ENCODE data around the gene FHIT.

Gene FHIT

DNA sequence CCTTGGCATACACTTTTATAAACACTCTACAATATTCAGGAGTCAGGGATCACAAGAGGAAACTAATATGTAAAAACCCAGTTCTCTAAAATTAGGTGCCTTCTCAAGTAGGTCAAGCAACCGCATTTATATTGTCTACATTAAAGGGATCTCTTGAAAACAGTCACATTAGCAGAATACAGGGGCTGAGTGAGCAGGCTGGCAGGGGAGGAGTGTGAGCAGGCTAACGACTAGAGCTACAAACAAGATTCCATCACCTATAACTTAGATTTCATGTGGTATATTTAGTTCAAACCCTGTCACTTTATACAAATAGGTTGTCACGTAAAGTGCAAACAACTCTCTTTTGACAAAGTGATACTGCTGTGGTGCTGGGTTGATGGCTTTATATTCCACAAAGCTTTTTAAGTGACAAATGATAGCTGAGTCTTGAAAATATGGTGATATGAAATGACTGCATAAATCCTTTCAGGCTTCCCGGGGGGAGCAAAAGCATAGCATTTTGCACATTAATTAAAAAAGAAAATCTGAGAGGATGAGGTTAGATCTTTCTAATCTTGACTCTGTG lies 937.9 kb downstream of the FHIT start:
- DNase-seq (ENCODE audit: extremely low read depth in 1 of 2, low read depth in 1 of 2): no peak

DNA sequence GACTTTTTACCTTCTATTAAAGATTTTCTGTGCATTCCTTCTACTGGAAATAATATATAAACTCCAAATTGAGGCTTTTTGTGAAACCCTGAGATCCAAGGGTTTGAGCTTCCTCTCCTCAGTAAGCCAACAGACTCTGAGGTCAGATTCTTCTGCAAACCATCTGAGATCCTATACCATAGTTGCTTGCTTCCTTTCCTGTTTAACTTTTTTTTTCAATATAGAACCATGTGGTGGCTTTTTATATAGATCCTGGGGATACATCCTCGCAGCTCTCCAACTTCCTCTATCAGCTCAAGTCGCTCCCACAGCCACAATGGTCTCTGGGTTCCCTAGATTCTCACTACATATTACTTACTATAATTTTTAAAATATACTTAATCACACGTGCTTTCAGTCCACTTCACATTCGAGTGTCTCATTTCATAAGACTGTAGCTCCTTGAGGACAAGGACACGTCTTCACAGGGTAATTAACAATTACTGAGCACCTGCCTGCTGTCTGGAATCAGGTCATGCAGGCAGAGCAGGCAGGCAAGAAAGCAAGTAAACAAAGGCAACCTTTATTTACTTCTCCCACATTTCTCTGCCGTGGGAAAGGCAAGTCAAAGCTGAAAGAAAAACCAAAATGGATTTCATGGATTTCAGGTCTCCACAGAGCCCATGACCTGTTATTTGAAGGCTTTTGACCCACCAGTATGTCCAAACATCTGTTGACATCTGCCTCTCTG lies 941.5 kb downstream of the FHIT start:
- DNase-seq (ENCODE audit: extremely low read depth in 1 of 2, low read depth in 1 of 2): no peak

DNA sequence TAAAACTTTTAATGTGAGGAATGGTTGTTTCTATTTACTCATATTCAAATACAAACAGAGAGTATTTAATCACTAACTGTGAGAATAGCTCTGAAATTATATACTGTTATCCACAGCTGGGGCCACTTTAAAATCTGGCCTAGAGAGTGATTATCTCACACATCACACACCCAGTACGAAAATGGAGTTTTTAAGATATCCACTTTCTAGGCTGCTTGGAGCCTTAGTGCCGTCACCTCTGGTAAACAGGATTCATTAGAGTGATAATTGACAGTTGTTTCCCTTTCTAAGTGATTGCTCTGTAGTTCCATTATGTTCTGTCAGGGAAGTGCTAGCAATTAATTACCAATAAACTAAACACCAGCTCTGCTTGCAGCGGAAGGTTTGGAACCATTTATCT lies 942.4 kb downstream of the FHIT start:
- DNase-seq (ENCODE audit: extremely low read depth in 1 of 2, low read depth in 1 of 2): no peak

DNA sequence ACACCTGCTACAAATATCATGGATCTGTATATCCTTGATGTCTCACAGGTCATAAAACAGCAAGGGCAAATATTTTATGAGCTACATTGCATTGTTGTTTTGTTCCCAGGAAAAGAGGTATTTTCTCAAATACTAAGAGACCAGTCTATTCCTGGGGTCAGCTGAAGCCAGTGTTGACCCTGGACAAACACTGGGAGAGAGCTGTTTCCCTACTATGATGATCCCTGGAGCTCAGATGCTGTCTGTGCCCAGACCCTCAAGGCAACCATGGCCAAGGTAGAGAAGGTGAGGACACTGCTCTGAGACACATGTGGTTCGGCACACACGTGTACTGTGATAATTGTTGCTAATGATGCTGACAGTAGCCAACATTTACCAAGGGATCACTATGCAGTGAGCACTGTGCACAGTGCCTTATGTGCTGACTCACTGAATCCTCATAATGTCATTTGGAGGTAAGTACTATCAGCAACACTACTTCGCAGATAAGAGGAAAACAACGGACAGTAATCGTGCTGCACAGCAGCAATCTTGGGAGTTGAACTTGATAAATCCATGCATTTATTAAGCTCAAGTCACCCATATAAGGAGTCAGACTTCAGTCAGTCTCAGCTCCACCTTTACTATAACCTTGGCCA lies 943.6 kb downstream of the FHIT start:
- no peak for DNase-seq (ENCODE audit: extremely low read depth in 1 of 2, low read depth in 1 of 2)

DNA sequence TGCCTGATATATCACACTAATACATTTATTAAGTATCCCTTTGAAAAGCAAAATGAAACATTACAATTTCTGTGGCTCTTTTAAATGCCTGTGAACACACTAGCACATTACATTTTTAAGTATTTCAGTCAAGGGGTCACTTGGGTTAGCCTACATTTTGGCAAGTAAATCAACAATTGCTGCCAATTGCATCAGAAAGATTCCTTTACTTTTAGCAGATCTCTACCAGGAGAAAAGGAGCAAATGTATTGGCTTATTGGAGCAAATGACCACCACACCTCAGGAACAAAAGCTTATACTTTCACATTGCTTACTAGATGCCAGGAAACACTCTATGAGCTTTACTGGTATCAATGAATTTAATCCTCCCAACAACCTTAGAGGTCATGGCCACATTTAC lies 947.1 kb downstream of the FHIT start:
- no peak for DNase-seq (ENCODE audit: extremely low read depth in 1 of 2, low read depth in 1 of 2)

DNA sequence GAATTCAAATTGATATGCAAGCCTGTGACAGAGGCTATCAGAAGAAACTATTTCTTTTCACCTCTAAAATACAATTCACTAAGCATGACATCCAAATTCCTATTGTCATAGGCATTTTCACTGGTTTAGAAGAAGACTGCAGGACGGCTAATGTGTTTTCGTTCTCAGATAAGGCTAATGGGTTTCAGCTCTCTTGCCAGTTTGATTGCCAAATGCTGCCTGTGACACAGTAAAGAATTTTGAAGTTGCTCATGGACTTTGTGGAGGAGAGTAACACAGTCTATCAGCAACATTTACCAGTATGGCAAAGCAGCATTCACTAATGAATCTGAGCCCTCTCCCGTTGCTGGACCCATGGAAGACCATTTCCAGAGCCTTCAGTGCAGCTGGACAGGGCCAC lies 948.1 kb downstream of the FHIT start:
- no peak for DNase-seq (ENCODE audit: extremely low read depth in 1 of 2, low read depth in 1 of 2)

DNA sequence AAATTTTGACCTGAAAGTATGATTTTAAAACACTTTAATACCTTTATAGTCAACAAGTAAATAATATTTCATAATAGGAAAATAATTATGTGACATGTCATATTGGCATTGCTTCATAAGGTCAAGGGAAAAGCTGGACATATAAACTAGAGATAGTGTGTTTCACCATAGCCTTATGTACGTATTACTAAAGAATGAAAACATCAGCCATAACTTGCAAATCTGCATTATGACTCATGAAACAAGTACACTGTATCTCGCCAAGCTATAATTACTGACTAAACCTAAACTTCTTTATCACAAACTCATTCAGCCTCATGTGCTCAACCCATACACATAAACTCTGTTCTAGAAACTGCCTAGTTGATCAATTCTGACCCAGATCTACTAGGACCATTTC lies 950.1 kb downstream of the FHIT start:
- no peak for DNase-seq (ENCODE audit: extremely low read depth in 1 of 2, low read depth in 1 of 2)

DNA sequence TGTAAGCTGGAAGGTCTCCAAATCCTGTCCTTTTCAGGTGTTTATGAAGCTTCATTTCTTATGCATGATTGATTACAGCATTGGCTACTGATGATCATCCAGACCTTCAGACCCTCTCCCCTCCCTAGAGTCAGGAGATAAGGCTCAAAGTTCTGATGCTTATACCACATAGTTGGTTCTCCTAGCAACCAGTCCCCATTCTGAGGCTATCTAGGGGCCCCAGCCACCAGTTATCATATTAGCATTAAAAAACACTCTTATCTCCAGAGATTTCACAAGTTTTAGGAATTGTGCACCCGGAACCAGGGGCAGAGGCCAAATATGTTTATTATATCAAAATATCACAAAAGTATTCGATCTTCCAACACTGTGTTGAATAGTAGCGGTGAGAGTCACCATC lies 953.1 kb downstream of the FHIT start:
- DNase-seq (ENCODE audit: extremely low read depth in 1 of 2, low read depth in 1 of 2): no peak

DNA sequence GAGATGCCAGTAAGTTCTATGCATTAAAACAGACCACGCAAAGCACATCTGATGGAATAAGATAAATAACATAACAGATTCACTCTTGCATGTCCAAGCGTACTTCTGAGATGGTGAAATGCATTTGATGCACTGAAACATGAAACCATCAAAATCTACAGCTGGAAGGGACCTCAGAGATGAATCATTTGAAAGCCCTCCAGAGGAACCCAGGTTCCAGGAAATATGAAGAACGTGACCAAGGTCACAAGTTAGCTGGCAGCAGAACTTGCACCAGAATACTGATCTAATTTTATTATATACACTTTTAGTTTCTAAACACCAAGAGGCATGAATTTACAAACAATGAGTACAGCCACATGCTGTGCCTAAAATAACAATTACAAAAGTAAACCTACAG lies 957.1 kb downstream of the FHIT start:
- DNase-seq (ENCODE audit: extremely low read depth in 1 of 2, low read depth in 1 of 2): no peak

DNA sequence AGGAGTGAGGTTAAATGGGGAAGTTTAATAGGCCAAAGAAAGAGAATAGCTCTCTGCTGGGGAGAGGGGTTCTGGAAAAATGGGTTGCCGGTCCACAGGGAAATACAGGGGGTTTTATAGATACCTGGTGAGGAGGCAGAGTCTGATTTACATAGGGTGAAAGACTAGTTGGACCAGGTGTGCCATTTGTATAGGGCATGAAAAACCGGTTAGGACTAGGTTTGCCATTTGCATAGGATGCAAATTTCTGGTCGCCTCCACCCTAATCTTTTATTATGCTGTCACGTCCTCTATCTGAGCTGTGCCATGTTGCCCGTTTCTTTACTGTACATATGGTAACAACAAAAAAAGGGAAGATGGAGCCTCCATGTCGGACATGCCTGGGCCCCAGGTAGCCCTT lies 960.1 kb downstream of the FHIT start:
- DNase-seq (ENCODE audit: extremely low read depth in 1 of 2, low read depth in 1 of 2): no peak

DNA sequence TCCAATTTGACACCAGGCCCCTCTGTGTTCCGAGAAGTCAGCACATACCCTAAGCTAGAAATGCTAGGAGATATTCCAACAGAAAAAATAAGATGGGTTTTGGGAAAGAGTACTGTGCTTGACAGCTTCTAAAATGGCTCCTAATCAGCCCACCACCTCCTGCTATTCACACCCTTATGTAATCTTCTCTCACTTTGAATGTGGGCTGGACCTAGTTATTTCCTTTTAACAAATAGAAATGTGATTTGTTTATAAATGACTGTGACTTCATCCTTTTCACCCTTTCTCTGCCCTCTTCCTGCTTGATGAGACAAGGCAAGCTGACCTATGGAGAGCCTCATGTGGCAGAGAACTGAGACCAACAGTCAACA lies 961.1 kb downstream of the FHIT start:
- no peak for DNase-seq (ENCODE audit: extremely low read depth in 1 of 2, low read depth in 1 of 2)

DNA sequence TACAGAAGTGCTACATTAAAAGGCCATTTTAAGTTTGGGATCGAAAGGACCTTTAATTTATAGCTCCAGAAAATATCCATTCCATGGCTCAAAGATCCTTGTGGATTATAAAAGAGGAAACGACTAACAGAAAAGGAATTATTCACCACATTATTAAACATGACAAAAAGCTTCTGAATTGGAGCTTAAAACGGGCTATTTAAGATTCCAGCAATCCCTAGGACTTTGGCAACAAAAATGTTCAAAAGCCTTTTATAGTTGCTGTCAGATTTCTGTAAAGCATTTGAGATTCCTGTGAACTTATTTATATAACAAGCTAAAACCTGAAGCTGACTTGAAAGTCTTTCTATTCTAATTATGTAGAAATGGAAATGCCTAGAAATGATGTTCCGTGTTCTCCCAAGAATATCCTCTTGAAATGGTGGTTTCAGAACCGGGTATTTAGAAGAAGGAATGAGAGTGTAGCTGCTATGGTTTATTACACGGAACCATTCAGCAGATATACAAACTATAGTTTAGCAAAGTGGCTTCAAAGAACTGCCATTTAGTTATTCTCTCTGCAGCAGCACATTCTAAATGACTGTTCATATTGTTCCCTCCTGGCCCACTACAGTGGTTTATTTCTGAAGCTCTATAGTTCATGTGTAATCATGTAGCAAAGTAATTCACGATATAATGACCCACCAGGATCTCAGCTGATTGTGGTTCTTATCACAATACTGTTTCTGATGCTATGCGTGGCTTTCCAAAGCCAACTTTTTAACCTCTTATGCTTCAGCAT lies 961.7 kb downstream of the FHIT start:
- DNase-seq (ENCODE audit: extremely low read depth in 1 of 2, low read depth in 1 of 2): no peak

DNA sequence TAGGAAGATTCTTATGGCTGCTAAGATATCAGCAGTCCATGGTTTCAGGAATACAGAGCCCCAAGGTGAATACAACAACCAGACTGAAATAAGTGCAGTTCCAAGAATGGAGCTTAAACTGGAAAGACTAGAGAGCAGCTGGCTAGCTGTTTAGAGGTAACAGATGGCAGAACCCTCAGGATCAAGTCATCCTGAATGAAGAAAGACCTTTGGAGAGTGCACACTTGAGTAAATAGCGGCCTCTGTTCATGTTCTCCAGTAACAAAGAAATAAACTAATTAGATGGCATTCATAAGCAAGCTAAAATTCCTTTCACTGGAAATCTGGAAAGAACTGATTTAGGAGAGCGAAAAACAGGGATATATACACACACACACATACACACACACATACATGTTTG lies 968.4 kb downstream of the FHIT start:
- no peak for DNase-seq (ENCODE audit: extremely low read depth in 1 of 2, low read depth in 1 of 2)

DNA sequence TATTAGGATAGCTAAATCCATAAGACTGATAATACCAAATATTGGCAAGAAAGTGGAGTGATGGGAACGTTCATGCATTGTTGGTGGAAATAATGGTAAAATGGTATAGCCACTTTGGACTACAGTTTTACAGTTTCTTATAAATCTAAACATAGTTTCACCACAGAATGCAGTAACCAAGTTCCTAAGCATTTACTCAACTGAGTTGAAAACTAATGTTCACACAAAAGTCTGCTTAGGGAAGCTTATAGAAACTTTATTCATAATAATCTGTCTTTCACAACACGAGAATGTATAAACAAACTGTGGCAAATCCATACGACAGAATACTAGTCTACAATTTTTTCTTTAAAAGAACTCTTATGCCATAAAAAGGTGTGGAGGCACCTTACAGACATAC lies 969.3 kb downstream of the FHIT start:
- no peak for DNase-seq (ENCODE audit: extremely low read depth in 1 of 2, low read depth in 1 of 2)

DNA sequence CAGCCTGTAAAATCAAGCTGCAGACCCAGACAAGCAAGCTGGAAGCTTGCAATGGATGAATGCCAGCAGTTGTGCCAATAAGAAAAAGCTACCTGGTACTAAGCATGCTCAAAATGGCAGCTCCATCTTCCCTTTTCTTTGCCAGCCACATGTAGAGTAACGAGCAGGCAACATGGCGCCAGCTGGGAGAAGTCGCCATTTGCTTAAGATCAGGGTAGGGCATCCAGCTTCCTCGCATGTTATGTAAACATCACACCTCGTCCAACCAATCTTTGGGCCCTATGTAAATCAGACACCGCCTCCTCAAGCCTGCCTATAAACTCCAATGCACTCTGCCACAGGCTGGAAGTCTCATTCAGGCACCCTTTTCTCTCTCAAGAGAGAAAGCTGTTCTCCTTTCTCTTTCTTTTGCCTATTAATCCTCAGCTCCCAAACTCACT lies 973.9 kb downstream of the FHIT start:
- DNase-seq (ENCODE audit: extremely low read depth in 1 of 2, low read depth in 1 of 2): no peak

DNA sequence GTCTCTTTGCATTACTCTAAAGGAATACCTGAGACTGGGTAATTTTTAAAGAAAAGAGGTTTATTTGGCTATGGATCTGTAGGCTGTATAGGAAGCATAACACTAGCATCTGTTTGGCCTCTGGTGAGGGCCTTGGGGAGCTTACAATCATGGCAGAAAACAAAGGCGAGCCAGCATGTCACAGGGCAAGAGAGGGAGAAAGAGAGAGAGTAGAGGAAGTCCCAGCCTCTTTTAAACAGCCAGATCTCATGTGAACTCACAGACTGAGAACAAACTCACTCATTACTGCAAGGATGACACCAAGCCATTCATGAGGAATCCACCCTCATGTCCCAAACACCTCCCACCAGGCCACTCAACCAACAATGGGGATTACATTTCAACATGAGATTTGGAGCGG lies 974.6 kb downstream of the FHIT start:
- DNase-seq (ENCODE audit: extremely low read depth in 1 of 2, low read depth in 1 of 2): no peak

DNA sequence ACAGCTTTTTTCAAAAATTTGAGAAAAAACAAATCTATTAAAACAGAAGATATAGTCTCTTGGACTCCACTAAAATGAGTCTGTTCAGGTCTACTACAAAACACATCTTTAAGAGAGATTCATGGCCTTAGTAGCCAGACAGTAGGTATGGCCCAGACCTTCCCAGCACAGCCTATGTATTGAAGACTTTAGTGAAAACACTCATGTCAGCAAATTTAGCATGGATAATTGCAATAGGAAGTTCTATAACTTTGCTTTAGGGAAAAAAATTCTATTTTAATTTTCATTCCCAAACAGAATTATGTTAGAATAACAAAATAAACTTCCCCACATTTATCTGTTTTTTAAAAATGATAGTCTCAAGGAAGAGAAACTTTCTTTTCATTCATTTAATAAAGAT lies 976.6 kb downstream of the FHIT start:
- DNase-seq (ENCODE audit: extremely low read depth in 1 of 2, low read depth in 1 of 2): no peak

DNA sequence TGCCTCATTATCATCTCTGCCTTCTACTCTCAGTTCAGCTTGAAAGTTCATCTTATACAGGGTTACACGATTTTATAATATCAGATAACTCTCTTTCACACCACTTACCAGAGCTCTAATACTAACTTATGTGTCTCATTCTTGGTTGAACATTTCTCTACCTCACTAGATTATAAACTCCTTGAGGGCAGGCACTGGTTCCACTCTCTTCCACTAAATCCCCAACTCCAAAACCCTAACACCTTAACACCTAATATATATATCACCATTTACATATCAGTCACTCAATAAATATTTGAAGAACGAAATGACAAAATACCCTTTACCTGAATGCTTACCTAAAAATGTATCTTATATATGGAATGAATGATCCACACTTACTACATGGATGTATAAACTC lies 977.2 kb downstream of the FHIT start:
- no peak for DNase-seq (ENCODE audit: extremely low read depth in 1 of 2, low read depth in 1 of 2)

DNA sequence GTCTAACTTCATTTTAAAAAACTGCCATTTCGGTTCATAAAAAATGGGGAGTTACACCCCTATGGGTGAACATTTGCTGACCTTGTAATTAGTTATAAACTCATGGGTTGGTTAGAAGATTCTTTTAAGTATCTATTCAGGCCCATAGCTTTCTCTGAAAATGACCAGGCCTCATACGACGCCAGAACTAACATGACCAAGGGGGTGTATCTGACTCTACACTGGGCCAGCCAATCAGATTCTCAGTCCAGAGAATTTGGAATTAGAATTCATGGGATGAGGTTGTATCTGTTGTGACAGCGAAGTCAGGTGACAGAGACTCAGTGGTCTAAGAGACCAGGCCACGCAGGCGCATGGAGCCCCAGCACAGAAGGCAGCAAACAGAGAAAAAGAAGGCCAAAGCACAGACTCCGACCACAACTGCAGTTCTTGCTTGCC lies 981.4 kb downstream of the FHIT start:
- DNase-seq (ENCODE audit: extremely low read depth in 1 of 2, low read depth in 1 of 2): no peak

DNA sequence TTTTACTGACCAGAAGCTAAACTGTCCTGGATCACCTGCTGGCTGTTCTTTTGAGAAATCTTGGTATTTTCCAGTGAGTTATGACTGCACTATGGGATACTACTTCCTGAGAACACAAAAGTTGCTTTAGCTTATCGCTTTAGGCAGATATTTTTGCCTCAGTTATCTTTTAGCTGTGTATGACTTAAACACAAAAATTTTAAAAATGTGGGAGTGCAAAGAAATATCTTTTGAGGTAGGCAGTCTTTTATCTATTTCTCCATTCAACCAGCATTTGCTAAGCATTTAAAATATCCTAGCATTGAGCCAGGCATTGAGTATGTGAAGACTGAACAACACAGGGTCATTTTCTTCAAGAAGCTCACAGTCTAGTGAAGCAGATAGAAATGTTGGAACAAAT lies 981.9 kb downstream of the FHIT start:
- DNase-seq (ENCODE audit: extremely low read depth in 1 of 2, low read depth in 1 of 2): no peak

DNA sequence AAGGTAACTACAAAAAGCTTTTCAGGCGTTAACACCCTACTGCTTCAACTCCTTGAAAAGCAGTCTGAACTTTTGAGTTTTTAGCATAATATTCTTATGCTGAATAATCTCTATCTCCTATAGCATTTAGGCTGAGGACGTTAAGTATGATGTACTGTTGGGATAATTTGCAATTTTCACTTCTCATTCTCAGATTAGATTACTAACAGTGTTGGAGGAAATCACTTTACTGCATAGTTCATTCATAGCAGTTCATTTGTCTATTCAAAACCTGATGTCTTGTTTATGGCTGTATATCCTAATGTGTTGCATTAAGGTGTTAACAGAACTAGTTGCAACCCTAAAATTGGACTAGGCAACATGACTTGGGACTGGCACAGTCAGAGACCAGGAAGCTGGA lies 983.1 kb downstream of the FHIT start:
- DNase-seq (ENCODE audit: extremely low read depth in 1 of 2, low read depth in 1 of 2): no peak

DNA sequence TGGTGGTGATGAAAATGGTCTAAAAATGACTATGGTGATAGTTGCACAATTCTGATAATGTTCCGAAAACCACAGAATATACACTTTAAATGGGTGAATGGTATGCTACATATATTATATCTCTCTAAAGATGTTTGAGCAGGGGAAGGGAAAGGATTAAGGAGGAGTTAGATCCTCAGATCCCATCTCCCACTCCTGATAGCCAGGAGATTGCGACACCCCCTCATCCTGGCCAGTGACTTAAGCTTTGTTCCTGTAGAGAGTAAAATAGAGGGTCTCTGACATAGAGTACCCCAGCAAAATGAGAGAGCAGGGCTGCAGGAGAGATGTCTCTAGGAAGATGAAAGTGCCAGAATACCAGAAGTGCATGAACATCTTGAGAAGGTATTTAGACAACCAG lies 984.8 kb downstream of the FHIT start:
- DNase-seq (ENCODE audit: extremely low read depth in 1 of 2, low read depth in 1 of 2): no peak

Measured in stimulated activated CD8-positive, alpha-beta memory T cell treated with anti-CD3 and anti-CD28 coated beads, Interleukin-7, amount 100 ng/mL, for 48 hours (primary cell).